ENCODE measurements around the gene OSTF1.

OSTF1 gene

DNA sequence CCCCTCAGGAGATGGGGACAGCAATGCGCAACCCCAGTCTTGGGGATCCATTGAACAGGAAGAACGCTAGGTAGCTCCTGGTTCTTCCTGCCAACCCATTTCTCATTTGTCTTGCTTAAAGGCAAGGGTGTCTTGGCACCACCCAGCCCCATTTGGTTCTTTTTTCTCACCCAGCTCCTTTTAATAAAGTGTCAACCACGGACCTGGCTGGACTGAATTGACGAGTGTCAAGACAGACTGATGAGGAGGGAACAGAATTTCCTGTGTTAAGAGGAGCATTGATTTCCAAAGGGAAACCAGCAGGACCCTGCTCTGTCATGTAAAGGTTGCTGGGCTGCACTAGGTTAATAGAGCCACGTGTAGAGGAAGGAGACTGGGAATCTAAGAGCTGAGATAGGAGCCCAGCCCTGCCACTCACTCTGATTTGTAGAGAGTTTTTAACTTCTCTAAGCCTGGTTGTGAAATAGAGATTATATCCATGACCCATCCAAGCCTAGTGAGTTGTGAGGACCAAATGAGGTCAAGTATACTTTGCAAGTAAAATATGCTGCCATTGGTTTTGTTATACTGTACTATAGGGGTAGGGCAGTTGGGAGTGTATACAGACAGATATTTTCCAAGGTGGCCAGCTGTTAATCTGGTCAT lies 33.7 kb downstream of the OSTF1 start:
- DNase-seq (ENCODE audit: low read depth) = no peak

DNA sequence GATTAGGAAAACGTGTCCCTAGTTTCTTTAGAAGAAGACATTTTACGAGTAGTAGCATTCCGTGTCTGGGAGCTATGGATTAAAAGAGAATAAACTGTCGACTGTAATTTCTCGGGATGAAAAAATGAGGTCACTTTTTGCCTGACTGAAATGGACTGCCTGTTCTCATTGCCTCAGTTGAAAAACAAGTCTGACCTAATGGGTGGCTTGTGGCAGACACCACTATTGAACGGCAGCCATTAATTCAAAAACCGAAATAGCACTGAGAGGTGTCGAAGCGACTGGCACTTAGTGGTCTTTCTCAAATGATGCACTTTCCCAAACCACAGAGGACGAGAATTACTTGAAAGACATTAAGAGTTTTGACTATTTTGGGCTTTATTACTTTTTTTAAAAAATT lies 35.4 kb downstream of the OSTF1 start:
- no peak for DNase-seq (ENCODE audit: low read depth)

DNA sequence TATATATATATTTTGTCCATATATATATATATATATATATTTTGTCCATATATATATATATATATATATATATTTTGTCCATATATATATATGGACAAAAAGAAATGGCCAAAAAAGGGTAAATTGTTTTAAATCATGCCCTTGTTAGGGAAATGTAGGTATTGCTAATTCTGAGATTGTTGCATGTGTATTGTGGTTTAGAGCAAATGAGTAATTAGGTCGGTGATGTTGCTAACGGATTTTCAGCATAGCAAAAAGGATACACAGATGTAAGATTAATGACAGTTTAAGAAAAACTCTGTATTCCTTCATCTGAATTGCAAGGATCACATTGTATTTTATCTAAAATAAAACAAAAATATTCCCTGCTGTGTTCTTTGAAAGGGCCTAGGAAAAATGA lies 40.2 kb downstream of the OSTF1 start:
- DNase-seq (ENCODE audit: low read depth) = no peak

DNA sequence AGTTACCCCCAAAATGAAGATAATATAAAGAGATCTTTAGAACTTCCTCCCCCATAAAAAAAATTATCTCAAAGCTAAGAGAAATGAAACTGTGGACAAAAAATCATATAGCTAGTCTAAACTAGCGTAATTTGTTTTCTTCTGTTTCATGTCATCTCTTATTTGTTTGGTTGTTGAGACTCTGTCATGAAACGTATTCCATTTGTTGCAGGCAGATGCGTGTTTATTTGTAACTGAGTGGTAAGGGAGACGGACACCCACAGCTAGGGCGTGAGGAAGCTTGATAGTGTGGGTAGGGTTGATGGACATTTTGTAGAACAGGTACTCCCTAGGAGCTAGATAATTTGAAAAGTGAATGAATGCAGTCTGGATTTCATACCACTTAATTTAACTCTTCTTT lies 41.9 kb downstream of the OSTF1 start:
- no peak for DNase-seq (ENCODE audit: low read depth)

DNA sequence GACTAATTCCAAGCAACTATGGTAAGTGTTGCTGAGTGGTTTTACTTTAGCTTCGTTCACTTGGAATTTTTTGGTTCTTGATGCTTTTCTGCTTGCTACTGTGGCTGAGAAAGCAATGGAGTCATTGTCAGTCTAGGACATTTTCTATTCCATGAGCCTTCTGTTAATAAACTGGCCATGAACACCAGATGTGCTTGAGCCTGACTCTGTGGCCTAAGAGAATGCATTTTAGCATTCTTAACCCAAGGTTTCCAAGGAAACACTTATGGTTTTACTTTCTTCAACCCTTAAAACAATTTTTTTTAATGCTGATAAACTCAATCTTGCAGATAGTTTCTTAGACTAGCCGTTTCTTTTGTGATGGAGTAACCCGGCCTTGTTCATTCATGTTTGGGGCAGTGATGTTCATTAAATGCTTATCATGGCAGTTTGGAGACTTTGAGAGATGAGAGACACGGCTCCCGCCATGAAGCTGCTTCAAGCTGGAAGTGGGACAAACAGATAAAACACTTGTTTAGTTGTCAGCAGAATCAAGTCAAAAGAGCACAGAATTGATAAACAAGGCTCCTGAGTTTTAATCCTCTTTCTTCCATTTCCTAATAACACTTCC lies 42.4 kb downstream of the OSTF1 start:
- DNase-seq (ENCODE audit: low read depth) = no peak

DNA sequence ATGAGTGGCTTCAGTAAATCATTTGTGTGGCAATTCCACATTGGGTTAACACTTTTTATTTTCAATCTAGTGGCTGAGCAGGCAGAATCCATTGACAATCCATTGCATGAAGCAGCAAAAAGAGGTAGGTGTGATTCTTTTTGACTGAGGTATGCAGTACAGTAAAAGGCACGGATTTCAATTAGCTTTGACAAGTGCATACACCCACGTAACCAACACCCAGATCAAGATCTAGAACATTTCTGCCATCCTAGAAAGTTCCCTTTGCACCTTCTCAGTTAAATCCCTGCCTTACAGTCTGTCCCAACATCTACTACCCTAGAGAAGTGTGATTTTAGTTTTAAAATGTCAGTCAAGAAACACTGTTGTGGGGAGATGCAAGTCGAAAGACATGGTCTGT lies 43.4 kb downstream of the OSTF1 start:
- no peak for DNase-seq (ENCODE audit: low read depth)

DNA sequence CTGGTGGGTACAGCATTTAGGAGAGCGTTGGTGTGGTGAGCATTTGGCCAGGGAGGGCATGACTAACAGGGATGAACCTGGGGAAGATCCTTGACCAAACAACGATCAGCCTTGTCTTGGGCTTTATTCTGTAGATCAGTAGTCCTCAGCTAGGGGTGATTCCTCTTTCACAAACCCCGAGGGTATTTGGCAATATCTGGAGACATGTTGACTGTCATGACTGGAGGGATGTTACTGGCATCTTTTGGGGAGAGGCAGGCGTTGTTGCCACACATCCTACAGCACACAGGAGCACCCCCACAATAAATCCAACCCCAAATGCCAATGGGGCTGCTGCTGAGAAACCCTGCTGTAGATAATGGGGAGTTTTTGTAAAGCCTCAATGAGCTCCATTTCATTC lies 43.9 kb downstream of the OSTF1 start:
- DNase-seq (ENCODE audit: low read depth) = no peak

DNA sequence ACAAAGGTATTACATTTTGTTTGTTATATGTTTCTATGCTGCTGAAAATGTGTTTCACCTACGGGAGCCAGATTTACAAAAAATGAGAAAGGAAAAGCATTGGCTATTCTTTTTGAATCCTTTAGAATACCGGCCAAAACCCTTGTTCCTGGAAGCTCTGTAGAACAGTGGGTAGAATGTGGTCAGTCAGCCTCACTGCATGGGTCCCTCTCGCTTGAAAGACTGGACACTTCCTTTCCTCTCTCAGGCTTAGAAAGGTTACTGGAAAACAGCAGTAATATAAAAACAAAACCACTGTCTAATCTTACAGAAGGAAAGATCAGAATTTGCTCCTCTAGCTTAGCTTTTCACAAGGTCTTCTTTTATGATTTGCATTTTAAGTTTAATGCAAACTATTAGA lies 45.1 kb downstream of the OSTF1 start:
- DNase-seq (ENCODE audit: low read depth) = no peak

DNA sequence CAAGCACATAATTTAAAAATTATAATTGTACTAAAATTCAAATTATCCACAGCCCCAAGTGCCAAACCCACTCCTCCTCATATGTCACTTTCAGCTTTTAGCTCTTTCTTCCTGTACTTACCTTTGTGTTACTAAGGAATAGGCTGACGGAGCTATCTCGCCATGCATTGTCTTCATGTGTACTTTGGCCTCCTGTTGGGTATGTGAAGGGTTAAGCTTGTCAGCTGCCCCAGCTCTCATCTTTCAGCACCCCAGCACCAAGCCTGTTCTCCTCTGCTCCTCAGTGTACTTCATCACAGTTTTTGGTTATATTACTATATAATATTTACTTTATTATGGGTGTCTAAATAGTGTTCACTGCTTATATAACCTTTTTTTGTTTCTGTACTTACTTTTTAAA lies 46.2 kb downstream of the OSTF1 start:
- DNase-seq (ENCODE audit: low read depth) = no peak

DNA sequence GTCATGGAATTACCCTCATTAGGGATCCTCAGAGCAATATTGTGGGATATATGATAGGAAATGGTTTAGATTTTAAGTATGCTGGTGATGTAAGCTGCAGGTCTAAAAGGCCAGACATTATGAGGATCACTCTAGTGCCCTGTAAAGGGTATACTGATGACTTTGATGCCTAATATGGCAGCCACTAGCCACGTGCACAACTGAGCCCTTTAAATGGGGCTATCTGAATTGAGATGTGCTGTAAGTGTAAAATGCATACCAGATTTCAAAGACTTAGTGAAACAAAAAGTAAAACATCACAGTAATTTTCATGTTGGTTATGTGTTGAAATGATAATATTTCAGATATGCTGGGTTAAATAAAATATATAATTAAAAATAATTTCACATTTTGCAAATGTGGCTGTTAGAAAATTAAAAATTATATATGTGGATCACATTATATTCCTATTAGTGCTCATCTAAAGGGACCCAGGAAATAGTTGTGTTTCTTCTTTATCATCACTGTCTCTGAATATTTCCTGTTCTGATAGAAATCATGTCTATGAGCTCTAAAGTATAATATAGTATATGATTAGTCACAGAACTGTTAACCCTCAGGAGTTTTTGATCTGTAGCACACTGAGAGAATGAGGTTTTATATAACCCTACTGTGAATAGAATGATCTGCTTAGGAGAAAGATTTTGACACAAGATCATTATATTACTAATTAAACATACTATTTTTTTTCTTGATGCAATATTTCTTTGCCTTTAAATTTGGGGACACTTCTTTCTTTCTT lies 50.1 kb downstream of the OSTF1 start:
- no peak for DNase-seq (ENCODE audit: low read depth)

DNA sequence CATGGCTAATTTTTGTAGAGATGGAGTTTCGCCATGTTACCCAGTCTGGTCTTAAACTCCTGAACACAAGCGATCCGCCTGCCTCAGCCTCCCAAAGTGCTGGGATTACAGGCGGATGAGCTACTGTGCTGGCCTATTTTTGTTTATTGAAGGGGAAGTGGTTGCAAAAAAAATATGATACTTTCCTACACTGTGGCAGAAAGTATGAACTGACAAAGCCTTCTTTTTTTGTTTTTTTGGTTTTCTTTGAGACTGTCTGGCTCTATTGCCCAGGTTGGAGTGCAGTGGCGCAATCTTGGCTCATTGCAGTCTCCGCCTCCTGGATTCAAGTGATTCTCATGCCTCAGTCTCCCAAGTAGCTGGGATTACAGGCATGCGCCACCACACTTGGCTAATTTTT lies 50.9 kb downstream of the OSTF1 start:
- no peak for DNase-seq (ENCODE audit: low read depth)

DNA sequence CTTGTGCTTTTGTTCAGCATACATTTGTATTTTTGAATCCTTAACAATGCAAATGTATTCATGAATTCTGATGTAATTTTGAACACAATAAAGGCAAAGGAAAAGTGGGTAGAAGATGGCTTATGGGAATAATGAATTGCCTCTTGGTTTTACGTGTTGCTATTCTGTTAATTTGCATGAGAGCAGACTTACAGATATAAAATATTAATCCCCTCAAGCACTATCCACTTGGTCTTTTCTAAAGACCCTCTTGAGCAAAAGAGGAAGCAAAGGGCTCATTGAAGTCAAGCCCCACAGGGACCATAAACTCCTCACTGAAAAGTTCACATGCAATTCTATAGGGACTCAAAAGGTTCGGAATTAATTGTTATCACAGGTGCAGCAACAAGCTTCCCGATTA lies 51.9 kb downstream of the OSTF1 start:
- DNase-seq (ENCODE audit: low read depth) = no peak

DNA sequence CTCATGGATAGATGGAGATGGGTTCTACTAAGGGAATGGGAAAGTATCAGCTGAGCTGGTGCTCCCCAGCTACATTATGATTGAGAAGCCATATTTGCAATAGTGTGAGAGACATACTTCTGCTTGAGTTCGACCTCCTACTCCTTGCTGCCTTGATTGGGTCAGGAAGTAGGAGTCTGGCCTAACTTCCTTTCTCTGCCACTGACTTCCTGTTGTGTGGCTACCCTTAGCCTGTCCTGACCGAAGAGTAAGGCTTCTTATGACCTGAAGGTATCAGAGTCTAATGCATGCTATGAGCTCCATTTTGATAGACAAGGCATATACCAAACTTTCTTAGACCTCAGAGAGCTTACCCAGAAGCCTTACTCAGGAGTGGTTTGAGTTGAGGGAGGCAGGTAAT lies 53.9 kb downstream of the OSTF1 start:
- DNase-seq (ENCODE audit: low read depth) = no peak

DNA sequence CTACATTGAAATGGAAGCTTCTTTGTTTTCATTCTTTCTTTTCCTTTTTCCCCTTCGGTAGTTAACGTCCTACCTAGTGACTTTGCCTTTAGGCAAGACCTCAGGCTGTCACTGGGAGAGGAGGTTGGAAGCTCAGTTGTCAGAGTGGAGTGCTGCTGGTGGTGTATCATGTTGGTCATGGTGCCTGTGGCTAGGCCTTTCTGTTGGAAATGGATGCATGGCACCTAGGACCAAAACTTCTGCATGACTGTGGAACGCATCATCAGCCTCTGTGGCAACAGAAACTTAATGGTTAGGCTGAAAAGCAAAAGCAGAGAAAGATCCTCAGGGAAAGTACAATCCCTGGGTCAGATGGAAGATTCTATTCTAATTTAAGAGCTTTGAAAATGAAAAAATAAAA lies 57.9 kb downstream of the OSTF1 start:
- no peak for DNase-seq (ENCODE audit: low read depth)

DNA sequence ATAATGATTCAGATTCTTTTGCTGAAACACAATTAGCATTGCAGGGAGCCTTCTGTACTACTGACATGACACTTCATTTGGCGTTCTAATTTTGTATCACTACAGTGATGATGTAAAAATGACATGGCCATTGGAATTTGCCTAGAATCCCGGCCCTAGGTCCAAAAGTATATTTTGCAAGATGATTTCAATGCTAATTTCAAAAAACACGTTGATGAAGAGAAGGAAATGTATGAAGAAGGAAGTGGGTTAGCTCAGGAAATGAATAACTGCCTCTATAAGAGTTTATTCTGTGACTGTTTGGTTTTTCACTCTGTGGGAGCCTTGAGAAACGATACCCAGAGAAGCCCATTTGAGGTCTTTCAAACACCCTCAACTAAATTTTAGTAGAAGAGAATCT lies 59.3 kb downstream of the OSTF1 start:
- DNase-seq (ENCODE audit: low read depth) = no peak

DNA sequence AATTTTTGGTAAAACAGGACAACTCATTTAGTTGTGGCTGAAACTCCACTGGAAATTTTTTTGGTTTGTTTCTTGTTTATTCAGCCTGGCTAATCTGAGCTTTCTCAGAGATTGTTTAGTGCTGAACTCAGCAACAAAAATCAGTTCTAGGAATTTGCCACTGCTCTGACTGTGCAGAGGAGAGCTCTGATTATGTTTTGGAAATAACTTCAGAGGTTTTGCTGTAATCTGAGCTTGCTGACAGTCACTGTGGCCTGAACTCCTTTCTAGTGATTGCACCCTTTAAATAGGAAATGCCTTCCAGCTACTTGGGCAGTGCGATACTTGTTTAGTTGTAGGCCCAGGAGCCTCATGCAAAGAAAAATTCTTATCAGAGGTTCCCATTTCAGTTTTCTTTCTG lies 60.2 kb downstream of the OSTF1 start:
- no peak for DNase-seq (ENCODE audit: low read depth)

DNA sequence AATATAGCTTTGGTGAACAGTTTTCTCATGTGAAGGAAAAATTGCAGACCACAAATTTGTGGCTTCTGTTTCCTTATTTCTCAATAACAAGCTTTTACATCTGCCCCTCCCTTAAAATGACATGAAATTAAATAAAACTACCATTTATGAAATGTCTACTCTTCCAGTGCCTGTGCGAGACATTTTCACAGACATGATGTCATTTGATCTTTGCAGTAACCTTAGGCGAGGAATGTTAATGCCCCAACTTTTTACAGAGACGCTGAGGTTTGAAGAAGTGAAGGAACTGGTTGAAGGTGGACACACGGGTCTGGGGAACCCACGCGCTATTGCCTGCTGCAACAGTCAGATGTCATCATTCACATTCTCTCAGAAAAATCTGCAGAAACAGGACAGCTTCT lies 61.5 kb downstream of the OSTF1 start:
- no peak for DNase-seq (ENCODE audit: low read depth)

DNA sequence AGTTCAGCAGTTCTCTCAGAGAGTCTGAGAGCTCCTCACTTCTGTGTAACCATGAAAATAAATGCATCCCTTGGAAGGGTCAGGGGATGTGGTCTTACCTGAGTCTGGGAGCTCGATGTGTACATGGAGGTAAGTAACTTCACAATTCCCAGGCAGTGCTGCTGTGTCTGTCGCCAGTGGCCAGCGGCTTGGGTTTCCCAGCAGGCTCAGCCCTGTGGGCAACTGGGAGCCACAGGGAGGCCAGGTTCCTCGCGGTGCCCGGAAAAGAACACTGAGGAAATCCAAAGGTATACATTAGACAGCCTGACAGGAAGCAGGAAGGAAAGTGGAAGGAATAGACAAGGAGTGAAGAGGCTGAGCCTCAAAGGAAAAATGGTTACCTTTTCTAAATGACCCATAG lies 62.2 kb downstream of the OSTF1 start:
- DNase-seq (ENCODE audit: low read depth) = no peak

DNA sequence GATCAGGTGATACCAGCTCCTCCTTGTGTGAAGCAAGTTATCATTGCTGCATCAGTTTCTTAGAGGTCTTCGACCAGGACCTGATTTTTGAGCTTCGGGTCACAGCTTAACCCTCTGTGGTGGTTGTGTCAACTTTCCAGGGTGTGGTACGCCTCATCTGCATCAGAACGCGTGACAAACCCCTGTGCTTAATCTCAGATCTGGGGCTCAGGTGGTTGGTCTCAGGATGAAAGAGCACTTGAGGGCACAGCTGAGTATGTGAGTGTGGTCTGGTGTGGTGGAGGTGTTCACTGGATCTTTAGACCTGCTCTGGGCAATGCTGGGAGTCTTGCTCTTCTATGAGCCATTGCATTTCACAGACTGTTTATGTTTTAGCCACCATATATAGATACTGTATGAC lies 64.1 kb downstream of the OSTF1 start:
- no peak for DNase-seq (ENCODE audit: low read depth)

DNA sequence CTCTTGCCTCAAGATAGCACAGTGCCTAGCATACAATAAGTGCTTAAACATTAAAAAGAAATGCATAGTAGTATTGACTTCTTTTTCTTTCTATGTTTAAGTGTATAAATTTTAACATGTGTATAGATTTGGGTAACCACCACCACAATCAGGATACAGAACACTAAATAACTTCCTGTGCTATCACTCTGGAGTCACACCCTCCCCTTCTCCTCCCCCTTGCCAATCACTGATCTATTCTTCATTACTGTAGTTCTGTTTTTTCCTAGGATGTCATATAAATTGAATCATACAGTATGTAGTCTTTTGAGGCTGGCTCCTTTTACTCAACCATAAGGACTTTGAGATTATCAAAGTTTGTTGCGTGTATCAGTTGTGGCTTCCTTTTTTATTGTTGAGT lies 68.5 kb downstream of the OSTF1 start:
- no peak for DNase-seq (ENCODE audit: low read depth)

DNA sequence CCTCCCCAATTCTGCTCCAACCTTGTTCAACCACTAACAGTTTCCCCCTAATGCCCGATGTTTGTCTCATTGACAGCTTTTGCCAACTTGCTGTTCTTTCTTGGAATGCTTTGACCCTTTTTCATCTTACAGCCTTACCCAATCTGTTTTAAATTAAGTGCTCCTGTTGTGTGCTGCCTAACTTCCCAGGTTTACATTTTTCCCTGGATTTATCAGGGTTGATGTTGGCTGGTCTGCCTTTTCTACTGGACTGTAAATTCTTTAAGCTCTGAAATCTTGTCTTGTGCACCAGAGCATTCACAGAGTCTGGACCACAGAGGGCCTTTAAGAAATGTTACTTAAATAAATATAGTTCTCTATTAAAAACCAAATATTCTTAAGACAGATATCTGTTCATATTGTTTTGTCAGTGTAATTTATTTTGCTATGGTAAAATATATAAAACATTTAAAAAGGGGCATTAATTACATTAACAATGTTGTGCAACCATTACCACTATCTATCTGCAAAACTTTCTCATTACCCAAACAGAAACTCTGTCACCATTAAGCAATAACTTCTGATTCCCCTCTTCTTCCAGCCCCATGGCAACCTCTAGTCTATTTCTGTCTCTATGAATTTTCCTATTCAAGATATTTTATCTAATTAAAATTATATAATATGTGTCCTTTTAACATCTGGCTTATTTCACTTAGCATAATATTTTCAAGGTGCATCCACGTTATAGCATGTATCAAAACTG lies 73.0 kb downstream of the OSTF1 start:
- no peak for DNase-seq (ENCODE audit: low read depth)

DNA sequence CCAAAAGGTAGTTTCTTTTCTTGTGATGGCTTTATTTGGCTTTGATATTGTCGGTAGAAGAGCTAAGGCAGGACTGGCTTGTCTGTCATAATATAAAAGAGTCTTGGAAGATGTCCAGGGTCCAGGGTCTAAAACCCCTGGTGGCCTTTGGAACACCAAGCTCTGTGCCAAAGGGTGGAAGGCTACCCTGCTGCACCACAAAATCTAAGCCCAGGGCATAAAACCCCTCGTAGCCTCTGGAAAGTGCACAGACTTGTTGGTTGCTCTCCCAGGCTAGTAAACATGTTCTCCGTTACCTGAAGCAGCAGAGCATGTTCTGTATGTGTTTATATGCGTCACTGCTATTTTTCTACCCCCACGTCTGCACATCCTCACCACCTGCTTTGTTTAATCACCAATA lies 75.5 kb downstream of the OSTF1 start:
- DNase-seq (ENCODE audit: low read depth) = no peak

DNA sequence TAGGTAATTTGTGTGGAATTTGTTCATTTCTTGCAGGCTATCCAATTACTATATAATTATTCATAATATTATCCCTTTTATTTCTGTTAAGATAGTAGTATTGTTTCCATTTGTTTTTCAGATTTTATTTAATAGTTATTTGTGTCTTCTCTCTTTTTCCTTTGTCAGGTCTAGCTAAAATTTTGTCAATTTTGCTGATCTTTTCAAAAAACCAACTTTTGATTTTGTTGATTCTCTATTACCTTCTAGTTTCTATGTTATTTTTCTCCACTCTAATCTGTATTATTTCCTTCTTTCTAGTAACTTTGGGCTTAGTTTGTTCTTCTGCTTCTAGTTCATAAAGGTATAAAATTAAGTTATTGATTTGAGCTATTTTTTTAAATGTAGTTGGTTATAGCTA lies 76.3 kb downstream of the OSTF1 start:
- DNase-seq (ENCODE audit: low read depth) = no peak

Measured in T follicular helper cell (primary cell).